Activated CD4-positive, alpha-beta T cell treated with anti-CD3 and anti-CD28 coated beads, Interleukin-10, Interleukin-2, amounts not matched to agents 100 ng/mL and 50 ng/mL, durations not matched to agents 16 hours and 8 hours (primary cell): ENCODE results near the gene BRCA1.
"Not testable (repeated sequence)": the region's sequence is repeated elsewhere in the genome, so short reads cannot be mapped to it uniquely, and the experiment has no call there.

Experiments used
- DNase-seq: peaks from one replicate; pipeline ENCODE4 v3.0.0-alpha.2; 2020

The BRCA1 gene

DNA sequence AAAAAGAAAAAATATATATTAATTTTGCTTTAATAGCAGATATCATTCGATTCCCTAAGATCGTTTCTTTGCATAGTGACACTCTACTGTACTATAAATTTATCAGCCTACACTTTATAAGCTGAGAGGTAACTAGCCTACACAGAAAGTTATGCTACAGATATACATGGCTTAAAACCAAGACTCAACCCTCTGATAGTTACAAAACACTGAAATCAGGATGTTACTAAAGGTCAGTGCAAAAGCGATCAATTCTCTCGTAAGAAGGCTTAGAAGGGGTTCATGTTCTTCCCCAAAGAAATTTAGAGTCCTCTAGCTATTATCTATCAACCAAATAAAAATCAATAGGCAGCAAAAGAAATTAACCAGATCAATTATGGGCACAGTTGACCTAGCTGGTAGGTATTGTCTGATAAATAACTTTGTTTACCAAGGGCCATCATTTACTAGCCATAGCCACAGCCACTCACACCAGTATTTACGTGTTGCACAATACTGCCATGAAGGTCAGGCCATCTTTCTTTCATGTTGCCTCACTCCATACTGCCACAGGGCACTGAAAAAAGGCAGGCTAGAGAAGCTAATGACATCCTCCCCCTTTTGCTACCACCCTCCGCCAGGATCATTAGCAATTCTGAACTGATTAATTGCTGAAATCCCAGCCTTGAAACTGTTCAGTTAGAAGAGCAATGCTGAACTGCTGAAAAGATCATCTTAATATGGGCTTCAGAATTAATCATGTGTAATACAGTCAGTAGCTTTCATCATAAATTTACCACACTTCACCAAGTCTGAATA is 56.4 kb downstream of the BRCA1 start:
- no peak for DNase-seq

DNA sequence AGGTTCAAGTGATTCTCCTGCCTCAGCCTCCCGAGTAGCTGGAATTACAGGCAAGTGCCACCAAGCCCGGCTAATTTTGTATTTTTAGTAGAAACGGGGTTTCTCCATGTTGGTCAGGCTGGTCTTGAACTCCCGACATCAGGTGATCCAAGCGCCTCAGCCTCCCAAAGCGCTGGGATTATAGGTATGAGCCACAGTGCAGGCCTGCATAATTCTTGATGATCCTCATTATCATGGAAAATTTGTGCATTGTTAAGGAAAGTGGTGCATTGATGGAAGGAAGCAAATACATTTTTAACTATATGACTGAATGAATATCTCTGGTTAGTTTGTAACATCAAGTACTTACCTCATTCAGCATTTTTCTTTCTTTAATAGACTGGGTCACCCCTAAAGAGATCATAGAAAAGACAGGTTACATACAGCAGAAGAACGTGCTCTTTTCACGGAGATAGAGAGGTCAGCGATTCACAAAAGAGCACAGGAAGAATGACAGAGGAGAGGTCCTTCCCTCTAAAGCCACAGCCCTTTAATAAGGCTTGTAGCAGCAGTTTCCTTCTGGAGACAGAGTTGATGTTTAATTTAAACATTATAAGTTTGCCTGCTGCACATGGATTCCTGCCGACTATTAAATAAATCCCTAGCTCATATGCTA is 62.1 kb downstream of the BRCA1 start:
- no peak for DNase-seq

DNA sequence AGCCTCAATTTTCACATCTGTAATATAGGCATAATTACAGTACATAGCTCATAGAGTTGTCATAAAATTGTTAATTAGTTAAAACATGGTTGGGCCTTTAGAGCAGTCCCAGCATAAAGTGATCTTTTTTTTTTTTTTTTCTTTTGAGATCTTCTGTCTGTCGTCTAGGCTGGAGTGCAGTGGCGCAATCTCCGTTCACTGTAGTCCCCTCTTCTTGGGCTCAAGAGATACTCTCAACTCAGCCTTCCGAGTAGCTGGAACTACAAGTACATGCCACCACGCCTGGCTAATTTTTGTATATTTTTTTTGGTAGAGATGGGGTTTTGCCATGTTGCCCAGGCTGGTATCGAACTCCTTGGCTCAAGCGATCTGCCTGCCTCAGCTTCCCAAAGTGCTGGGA is 69.1 kb downstream of the BRCA1 start:
- DNase-seq: no peak

DNA sequence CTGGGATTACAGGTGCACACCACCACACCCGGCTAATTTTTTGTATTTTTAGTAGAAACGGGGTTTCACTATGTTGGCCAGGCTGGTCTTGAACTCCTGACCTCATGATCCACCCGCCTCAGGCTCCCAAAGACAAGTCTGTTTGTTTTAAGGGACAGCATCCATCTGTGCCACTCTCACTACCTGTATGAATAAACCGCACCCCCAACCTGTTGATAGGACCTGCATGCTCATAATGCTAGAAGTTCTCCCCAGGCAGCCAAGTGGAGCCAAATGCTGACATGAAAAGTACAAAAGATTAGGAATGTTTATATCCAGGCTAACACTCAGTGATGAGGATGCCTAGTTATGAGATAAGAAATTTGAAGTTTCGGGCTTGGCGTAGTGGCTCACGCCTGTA is 72.2 kb downstream of the BRCA1 start:
- not testable (repeated sequence) for DNase-seq

DNA sequence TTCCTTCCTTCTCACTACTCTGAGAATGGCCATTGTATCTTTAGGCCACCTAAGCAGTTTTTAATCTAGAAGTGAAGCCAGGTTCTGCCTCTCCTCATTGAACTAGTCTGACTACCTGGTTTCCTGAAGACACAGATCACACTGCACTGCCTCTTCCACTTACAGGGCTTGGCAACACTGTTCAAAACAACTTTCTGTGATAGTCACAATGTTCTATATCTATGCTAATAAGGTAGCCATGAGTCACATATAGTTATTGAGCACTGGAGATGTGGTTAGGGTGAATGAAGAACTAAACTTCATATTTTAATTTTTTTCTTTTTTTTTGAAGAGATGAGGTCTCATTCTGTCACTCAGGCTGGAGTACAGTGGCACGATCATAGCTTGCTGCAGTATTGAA is 73.2 kb downstream of the BRCA1 start:
- no peak for DNase-seq

DNA sequence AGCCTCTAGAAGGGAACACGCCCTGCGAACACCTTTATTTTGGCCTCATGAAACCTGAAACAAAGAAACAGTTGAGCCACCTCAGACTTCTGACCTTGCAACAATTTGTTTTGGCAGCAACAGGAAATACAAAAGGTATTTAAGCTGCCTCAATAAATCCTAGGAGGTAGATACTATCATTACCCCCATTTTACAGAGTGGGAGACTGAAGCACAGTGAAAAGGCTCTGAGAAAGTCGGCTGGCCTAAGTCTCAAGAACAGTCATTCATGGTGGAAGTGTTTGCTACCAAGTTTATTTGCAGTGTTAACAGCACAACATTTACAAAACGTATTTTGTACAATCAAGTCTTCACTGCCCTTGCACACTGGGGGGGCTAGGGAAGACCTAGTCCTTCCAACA is 81.1 kb downstream of the BRCA1 start:
- no peak for DNase-seq

DNA sequence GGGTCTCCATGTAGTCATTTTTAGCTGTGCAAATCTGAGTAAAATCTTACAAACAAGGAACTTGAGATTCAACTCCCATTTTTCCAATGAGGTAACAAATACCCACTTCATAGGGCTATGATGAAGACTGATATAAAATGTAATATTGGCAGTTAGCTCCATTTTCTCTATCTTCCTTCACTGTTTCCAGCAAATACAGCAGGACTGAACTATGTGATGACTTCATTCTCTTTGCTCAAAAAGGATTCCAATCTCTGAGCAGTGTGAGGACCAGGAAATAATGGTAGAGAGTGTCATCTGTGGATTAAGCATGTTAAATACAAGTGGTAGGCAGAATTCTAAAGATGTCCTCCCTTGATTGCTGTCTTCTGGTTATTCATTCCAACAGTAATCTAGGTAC is 81.9 kb downstream of the BRCA1 start:
- no peak for DNase-seq

DNA sequence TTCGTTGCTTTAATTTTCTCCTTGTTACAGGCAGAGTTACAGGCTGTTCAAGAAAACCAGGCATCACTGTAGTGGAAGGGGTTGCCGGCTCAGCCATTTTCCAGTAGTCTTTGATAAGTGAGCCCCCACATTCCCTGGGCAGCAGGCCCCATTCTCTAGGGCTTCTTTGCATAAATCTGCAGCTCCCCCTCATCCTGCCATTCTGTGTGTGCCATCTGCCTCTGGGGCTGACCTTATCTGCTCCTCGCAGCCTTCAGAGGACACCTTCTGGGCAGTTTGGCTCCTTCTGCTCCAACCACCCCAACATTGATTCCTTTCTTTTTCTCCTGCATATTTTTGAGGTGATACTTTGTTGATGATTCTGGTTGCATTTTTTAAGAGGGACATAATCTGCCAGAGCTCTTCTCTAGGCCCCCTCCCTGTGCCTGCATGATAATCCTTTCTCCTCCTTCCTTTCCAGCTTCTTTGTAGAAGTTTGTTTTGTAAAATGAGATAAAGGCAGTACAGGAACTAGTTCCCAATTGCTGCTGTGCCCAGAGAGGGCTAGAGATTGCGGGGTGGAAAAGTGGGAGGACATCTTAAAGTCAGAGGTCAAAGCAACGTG is 83.0 kb downstream of the BRCA1 start:
- no peak for DNase-seq

DNA sequence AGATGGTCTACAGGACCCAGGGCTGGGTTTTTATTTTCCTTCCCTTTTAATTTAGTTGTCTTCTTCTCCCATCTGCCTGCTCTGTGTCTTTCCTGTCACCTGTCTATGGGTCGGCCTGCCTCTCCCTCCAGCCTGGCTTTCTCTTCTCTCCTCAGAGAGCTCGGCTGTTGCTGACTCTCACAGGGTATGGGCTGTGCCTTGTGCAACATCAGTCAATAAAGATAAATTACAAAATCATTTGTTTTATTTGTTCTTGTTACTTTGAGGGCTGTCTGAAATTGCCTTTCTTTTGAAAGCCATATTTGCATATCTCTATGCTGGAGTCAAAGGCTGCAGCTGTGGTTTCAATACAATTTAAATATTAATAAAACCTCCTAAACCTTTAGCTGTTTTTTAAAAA is 84.5 kb downstream of the BRCA1 start:
- no peak for DNase-seq

DNA sequence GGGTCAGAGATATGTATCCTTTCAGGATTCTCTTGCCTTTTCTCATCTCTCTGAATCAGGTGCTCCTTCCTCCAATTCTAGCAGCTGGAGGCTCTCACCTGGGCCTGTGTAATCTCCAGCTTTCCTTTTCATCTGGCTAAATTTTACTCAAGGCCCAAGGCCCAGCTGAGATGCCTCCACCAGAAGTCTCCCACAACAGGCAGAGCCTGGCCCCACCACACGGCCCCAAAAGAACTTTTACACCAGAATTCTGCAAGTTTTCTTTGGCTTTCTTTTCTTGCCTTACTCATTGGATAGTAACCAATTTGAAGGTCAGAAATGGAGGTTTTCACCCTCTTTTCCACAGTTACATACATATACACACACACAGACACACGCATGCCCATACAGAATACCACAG is 85.5 kb downstream of the BRCA1 start:
- DNase-seq: no peak

DNA sequence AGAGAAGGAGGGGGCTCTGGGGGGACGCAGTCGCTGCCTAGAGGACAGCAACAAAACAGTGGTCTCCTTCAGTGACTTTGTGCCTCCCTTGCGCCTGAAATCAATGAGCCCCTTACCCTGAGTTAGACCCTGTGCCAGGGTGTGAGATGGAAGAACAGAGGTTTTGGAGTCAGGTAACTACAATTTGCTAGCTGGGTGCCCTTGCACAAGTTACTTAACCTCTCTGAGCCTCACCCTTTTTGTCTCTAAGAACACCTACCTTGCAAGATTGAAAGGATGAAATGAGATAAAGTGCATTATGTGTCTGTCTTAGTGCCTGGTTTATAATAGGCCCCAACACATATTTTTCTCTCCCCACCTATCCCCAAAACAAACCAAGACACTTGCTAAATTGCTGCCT is 90.3 kb downstream of the BRCA1 start:
- DNase-seq: no peak

DNA sequence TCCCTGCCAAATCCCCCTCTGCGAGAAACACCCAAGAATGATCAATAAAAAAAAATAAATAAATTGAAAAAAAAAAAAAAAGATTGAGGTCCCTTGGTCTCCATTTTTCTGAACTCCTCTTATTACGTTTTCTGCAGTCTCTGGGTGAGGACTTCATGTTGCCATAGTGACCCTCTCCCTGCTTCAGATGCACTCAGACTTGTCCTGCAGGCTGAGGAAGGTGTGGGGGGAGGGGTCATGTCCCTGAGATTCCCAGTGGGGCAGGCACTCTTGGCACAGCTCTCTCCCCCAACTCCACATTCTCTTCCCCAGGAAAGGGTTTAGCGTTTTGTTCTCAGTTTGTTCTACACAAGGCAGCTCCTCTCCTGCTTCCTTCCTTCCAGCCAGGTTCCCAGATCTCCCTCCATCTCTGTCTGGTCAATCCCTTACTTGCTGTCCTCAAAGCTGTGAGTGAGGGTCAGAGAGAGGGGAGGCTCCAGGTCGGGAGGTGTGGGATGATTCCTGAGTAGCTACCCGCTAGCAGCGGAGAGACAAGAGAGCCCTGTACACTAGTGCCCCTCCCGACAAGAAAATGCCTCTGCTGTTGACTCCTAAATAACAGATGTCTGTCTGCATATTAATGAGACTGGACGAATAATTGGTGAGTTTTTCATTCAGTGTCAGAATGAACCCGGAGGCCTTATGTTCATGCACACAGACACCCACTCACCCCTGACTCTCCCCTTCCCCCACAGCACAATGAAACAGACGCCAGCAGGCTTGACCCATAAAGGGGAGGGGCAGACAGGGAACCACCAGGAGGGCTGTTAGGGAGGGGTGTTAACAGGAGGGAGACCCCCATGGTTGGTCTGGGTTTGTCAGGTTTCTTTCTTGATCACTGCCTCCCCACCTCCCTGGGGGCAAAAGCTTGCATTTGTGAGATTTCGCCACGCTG is 90.9 kb downstream of the BRCA1 start:
- no peak for DNase-seq

DNA sequence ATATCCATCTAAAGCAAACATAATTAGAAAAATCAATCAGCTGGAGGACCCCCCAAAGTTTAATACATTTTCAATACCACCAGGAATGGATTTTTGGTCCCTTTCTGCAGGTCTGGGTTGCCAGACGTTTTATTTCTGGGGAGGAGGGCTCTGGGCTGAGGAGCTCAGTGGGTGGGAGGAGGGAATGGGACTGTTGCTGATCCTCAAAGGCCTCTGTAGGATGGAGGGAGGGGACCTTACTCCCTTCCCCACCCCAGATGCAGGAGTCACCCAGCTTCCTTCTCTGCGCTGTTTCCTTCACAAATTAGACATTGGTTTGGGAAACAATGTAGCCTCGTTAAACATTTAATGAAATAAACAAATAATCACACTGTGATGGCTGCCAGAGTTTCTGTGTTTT is 93.5 kb downstream of the BRCA1 start:
- no peak for DNase-seq

DNA sequence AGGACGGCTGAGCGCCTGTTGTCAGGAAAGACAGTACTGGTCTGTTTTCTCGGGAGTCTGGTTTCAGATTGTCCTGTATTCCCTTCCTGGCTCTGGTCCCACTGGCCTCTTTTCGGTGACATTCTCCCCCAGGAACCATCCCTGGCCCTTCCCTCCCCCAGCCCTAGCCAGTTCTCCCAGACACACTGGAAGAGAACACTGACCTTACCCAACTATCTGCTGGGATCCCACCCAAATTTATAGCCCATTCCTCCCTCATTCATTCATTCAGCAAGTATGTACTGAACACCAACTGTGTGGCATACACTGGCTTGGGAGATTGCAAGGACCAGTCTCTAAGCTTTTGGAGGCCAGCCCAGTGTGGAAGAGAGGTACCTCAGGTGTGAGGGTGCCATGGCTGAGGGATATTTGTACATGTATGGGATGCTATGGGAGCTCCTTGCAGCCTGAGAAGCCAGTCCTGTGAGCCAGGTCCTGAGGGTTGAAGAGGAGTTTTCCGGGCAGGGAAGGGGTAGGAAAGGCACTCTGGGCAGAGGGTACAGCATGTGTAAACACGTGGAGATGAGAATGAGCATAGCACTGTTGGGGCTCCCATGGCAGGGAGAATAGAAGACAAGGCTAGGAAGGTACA is 94.9 kb downstream of the BRCA1 start:
- no peak for DNase-seq

DNA sequence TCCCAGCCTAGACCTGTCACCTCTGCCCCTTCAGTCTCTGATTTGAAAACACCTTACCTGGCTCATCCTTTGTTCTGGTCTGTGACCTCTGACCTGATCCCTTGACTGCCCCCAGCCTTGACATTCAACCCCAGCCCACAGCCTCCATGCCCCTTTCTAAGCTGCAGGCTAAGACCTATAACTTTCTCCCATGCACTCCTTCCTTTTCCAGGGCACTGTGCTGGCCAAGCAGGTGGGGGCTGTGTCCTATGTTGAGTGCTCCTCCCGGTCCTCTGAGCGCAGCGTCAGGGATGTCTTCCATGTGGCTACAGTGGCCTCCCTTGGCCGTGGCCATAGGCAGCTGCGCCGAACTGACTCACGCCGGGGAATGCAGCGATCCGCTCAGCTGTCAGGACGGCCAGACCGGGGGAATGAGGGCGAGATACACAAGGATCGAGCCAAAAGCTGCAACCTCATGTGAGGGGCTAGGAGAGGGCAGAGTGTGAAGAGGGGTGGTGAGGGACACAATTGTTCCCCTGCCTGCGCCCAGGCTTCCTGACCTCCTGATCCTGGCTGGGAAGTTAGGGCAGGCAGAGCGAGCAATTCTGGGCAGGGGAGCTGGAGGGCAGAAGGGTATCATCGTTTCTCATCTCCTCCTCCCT is 96.8 kb downstream of the BRCA1 start:
- DNase-seq: no peak

DNA sequence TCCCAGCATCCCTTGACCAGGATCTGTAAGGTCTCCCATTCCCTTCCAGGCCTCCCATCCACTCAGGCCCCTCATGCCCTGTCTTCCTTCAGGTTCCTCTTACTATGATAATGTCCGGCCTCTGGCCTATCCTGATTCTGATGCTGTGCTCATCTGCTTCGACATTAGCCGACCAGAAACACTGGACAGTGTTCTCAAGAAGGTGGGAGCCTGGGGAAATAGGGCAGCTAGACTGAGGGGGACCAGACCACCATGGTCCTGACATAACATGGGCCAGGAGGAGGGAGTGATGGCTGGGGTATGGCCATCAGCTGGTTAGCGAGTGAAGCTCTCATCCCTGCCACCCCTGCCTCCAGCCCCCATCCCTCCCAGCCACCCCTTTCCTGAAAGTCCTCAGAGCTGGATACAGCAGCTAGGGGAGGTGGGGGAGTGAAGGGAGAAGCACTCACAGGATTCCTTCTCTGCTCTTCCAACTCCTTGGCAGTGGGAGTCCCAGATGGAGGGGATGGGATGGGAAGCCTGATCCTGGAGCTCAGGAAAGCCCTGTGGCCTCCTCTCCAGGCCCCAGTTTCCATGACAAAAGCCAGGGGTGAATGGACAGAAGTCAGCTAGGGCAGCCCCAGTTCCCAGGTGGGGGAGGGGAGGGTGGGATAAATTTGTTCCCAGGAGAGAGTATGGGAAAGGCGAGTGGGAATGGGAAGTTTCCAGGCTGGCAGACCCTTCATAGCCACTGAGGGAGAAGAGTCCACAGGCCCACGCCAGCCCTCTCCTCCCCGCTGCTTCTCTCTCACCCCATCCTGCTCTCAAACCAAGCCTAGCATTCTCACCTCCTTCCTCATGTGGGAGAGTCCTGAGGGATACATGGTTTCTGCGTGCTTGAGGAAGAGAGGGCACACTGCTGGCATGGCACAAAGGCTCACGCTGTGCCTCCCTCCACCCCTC is 97.8 kb downstream of the BRCA1 start:
- DNase-seq: no peak

DNA sequence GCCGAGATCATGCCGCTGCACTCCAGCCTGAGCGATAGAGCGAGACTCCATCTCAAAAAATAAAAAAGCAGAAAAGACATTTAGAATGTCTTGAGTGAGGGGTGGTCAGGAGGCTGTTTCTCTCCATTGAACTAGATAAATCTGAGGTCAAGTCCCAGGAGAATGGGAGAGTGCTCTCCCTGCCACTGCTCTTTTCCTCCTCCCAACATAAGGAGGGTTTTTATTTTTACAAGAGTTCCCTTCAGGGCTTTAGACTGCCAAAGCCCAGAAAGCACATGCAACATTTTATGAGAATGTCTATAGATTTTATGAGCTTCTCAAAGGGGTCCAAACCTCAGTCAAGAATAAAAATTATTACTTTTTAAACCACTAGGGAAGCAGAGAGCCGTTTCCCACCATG is 98.6 kb downstream of the BRCA1 start:
- DNase-seq: no peak

DNA sequence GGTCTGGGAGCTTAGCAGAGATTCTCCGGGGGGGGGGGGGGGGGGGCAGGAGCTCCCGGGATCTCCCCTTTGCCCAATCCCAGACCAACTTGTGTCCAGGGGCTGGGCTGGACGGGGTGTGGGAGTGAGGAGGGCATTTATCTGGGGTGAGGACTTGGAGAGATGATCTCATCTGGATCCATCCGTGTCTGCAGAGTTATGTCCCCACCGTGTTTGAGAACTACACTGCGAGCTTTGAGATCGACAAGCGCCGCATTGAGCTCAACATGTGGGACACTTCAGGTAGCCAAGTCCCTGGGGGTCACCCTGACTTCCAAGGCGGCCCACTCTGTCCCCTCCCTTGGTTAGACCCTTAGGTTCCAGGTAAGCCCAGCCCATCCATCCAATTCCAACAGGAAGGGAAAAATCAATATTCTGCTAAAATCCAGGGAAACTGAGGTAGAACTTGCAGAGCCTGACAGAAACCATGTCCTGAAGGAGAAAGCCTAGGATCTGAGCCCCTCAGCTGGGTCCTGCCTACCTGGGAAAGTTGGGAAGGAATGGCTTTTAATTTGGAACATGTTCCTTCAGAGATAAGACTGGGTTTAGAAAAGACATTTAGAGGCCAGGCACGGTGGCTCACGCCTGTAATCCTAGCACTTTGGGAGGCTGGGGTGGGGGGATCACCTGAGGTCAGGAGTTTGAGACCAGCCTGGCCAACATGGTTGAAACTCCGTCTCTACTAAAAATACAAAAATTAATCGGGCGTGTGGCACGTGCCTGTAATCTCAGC is 99.2 kb downstream of the BRCA1 start:
- DNase-seq: no peak

DNA sequence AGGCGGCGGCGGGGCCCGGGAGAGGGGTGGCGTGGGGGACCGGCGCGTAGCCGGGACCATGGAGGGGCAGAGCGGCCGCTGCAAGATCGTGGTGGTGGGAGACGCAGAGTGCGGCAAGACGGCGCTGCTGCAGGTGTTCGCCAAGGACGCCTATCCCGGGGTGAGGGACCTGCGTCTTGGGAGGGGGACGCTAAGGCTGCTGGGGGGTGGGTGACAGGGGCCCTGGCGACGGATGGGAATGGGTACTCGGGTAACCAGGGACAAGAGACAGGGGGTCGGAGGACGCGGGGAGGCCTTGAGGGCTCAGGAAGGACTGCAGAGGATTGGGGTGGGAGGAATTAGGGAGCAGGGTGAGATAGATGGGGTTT is 99.9 kb downstream of the BRCA1 start:
- DNase-seq: no peak
